Esophagus muscularis mucosa (tissue), 4 donors: ENCODE data around the gene ASTL.

Source experiments
- CTCF ChIP-seq, 3 experiments: fragments of 200-600 bp in 2 of 3; fragments of 450-650 bp in 1 of 3; sonication (generic) in 2 of 3; IDR thresholded peaks; one replicate each; pipeline ENCODE4 v1.5.1; 2017 to 2019; ENCODE audit warnings: antibody characterized with exemption in 3 of 3, mild to moderate bottlenecking in 2 of 3, moderate library complexity in 1 of 3
- EP300 ChIP-seq: sonication (generic); formaldehyde crosslinking; IDR thresholded peaks from one replicate; pipeline ENCODE4 v1.6.1; 2017; ENCODE audit warnings: antibody characterized with exemption
- POLR2A ChIP-seq: fragments of 450-650 bp; IDR thresholded peaks from one replicate; pipeline ENCODE4 v1.6.1; 2017; ENCODE audit warnings: antibody characterized with exemption, moderate library complexity, mild to moderate bottlenecking, low read depth
- POLR2AphosphoS5 ChIP-seq, 2 donors: sonication (generic); formaldehyde crosslinking; IDR thresholded peaks; one replicate each; pipeline ENCODE4 v1.6.1; 2017; ENCODE audit warnings: antibody characterized with exemption in 2 of 2

GRCh38 chr2:96092573-96092877 is 45.8 kb downstream of the ASTL start:
- TF ChIP-seq POLR2A (no peak), CTCF (IDR thresholded peaks at IDR 0.05) (no peak), EP300 (no peak), POLR2AphosphoS5 (IDR thresholded peaks at IDR 0.05) (no peak)
